ENCODE data around the gene PLAC9.
"Not testable (repeated sequence)": the region's sequence is repeated elsewhere in the genome, so short reads cannot be mapped to it uniquely, and the experiment has no call there.

PLAC9 gene

GRCh38 chr10:80140251-80140650 is 7.7 kb downstream of the PLAC9 start:
- no peak overlapping the region for H3K4me3 ChIP-seq (ENCODE audit: low read length)
- no peak overlapping the region for H3K9ac ChIP-seq (ENCODE audit: low read depth, low read length)
- H3K27me3 ChIP-seq (ENCODE audit: insufficient read depth, low read length), result peaks cover 4% of the 10 kb centered on the region
- H3K9me3 ChIP-seq (ENCODE audit: insufficient read depth, low read depth, low read length), result no peaks in the 10 kb centered on the region
- WGBS, result 92% methylated on average over 7 of the region's 7 CpGs
- H3K27ac ChIP-seq (ENCODE audit: low read depth, low read length), result no peak overlapping the region
- H3K4me1 ChIP-seq (ENCODE audit: insufficient read depth, low read length), result no peaks in the 10 kb centered on the region
- no peaks in the 10 kb centered on the region for H3K36me3 ChIP-seq (ENCODE audit: insufficient read depth, low read length)

DNA sequence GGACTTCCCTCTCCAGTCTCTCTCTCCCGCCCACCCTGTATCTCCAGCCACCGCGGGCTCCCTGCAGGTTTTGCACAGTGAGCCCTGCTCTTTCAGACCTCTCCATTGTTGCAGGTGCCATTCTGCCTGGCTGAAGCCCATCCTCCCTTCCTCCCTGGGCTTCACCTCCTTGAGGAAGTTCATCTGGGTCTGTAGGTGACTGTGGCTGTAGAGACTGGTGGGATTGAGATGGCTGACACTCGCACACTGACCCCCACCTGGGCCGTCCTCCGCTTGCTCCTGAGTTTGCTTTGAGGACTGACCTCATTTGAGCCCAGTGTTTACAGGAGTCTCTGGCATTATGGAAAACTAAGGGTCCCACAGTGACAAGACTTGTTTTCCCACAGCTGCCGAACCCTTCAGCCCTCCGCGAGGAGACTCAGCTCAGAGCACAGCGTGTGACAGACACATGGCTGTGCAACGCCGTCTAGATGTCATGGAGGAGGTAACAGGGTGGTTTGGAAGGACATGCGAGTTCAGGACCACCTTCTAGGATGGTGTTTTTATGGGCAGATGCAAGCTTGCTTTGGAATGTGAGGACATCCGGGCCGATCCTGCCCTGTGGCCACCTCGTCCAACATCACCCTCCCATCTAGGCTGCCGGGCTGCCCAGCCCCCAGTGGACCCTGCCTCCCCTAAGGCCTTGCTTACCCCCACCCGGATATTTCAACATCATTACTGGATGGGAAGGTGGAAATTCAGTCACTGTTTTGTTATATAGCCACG is 9.3 kb downstream of the PLAC9 start:
- H3K27ac ChIP-seq (ENCODE audit: low read depth, low read length), result no peak overlapping the region
- WGBS, result 90% methylated on average over 17 of the region's 19 CpGs
- H3K4me1 ChIP-seq (ENCODE audit: insufficient read depth, low read length), result no peaks in the 10 kb centered on the region
- no peak overlapping the region for H3K4me3 ChIP-seq (ENCODE audit: low read length)
- H3K9ac ChIP-seq (ENCODE audit: low read depth, low read length), result no peak overlapping the region
- no peaks in the 10 kb centered on the region for H3K36me3 ChIP-seq (ENCODE audit: insufficient read depth, low read length)
- H3K9me3 ChIP-seq (ENCODE audit: insufficient read depth, low read depth, low read length), result no peaks in the 10 kb centered on the region
- peaks cover 4% of the 10 kb centered on the region for H3K27me3 ChIP-seq (ENCODE audit: insufficient read depth, low read length)

DNA sequence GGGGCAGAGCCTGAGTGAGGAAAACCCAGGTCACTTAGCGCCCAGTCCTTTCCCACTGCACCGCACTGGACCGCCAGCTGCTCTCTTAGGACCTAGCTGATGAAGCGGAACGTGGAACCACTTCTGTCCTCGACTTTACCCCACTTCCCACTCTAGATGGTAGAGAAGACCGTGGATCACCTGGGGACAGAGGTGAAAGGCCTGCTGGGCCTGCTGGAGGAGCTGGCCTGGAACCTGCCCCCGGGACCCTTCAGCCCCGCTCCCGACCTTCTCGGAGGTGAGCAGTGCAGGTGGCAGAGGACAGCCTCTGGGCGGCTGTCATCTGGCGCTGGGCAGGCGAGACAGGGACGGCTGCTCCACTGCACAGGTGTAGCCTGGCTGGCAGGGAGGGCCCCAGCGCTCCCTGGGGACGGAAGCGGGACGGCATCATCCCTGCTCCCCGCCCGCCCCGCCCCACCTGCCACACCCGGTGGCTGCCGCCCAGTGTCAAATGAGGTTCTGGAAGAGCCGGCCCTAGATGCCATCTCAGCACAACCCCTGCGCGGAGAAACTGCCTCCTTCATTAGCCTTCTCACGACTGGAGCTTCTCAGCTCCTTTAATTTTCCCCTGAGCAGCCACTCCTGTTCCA is 11.7 kb downstream of the PLAC9 start:
- Histone ChIP-seq H3K4me1 (ENCODE audit: insufficient read depth, low read length) (no peaks in the 10 kb centered on the region), H3K4me3 (ENCODE audit: low read length) (no peak overlapping the region; the same call in 1 of the 2 replicates), H3K27me3 (ENCODE audit: insufficient read depth, low read length) (peaks cover 4% of the 10 kb centered on the region), H3K36me3 (ENCODE audit: insufficient read depth, low read length) (no peaks in the 10 kb centered on the region), H3K9ac (ENCODE audit: low read depth, low read length) (no peak overlapping the region), H3K9me3 (ENCODE audit: insufficient read depth, low read depth, low read length) (no peaks in the 10 kb centered on the region), H3K27ac (ENCODE audit: low read depth, low read length) (no peak overlapping the region)
- 63% methylated on average over 28 of the region's 28 CpGs for WGBS

DNA sequence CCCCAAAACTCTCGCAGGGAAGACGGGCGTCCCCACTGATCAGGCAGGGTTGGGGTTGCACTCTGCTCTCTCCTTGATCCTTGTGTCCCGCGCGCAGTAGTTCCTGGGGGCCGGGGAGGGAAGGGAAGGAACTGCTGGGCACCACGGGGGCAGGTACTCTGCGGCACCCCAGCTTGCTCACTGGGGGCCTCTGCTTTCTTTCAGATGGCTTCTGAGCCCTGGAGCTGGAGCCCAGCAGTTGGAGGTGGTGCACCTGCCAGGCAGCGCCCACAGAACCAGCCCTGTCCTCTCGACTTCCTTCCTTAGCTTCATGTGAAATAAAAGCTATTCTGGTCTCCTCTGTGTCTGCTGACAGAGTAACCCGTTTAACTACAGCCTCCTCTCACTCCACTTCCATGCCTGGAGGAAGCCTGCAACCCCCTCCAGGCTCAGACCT is 12.2 kb downstream of the PLAC9 start:
- H3K27me3 ChIP-seq (ENCODE audit: insufficient read depth, low read length), result peaks cover 4% of the 10 kb centered on the region
- H3K9me3 ChIP-seq (ENCODE audit: insufficient read depth, low read depth, low read length), result no peaks in the 10 kb centered on the region
- no peak overlapping the region for H3K9ac ChIP-seq (ENCODE audit: low read depth, low read length)
- H3K4me1 ChIP-seq (ENCODE audit: insufficient read depth, low read length), result no peaks in the 10 kb centered on the region
- 76% methylated on average over 12 of the region's 12 CpGs for WGBS
- H3K4me3 ChIP-seq (ENCODE audit: low read length), result no peak overlapping the region
- no peak overlapping the region for H3K27ac ChIP-seq (ENCODE audit: low read depth, low read length)
- H3K36me3 ChIP-seq (ENCODE audit: insufficient read depth, low read length), result no peaks in the 10 kb centered on the region

GRCh38 chr10:80145406-80146308 is 13.1 kb downstream of the PLAC9 start:
- H3K9ac ChIP-seq (ENCODE audit: low read depth, low read length); H3K4me1 ChIP-seq (ENCODE audit: insufficient read depth, low read length); H3K36me3 ChIP-seq (ENCODE audit: insufficient read depth, low read length); H3K4me3 ChIP-seq (ENCODE audit: low read length); H3K27me3 ChIP-seq (ENCODE audit: insufficient read depth, low read length); H3K27ac ChIP-seq (ENCODE audit: low read depth, low read length); H3K9me3 ChIP-seq (ENCODE audit: insufficient read depth, low read depth, low read length): not testable (repeated sequence)
- WGBS, result 92% methylated on average over 11 of the region's 11 CpGs

DNA sequence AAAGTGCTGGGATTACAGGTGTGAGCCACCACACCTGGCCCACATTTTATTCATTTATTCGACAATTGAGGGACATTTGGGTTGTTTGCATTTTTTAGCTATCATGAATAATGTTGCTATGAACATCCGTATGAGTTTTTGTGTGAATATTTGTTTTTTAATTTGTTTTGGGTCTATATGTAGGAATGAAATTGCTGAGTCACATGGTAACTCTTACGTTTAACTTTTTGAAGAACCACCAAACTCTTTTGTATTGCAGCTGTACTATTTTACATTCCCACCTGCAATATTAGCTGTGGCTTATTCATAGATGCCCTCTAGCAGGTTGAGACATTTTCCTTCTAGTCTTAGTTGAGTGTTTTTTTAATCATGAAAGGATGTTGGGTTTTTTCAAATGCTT is 14.4 kb downstream of the PLAC9 start:
- Histone ChIP-seq H3K9me3 (ENCODE audit: insufficient read depth, low read depth, low read length) (no peaks in the 10 kb centered on the region), H3K36me3 (ENCODE audit: insufficient read depth, low read length) (no peaks in the 10 kb centered on the region), H3K9ac (ENCODE audit: low read depth, low read length) (no peak overlapping the region), H3K4me1 (ENCODE audit: insufficient read depth, low read length) (no peaks in the 10 kb centered on the region), H3K4me3 (ENCODE audit: low read length) (no peak overlapping the region), H3K27ac (ENCODE audit: low read depth, low read length) (no peak overlapping the region), H3K27me3 (ENCODE audit: insufficient read depth, low read length) (peaks cover 4% of the 10 kb centered on the region)
- WGBS, result 88% methylated on average over 3 of the region's 3 CpGs

DNA sequence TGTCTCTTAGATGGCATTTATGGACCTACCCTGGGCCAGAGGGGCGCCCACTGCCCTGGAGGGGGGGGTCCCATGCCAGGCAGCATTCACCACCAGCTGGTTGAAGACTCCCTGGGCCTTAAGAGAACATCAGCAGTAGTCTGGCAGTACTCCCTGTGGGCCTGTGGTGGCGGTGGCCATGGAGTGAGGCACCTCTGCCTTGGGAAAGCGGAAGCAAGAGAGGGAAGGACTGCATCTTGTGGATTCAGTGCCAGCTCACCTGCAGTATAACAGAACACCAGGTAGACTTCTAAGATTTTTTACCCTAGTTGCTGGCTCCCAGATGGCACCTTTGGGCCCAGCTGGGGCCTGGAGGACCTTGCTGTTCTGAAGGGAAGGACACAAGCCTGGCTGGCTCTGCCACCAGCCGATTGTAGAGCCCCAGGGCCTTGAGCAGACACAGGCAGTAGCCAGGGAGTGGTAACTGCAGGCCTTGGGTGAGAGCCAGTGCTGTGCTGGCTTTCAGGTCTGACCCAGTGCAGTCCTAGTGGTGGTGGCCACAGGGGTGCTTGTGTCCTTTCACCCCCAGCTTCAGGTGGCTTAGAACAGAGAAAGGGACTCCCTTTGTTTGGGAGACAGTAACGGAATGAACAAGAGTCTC is 15.8 kb downstream of the PLAC9 start:
- Histone ChIP-seq H3K4me3 (ENCODE audit: low read length) (no peak overlapping the region), H3K9ac (ENCODE audit: low read depth, low read length) (no peak overlapping the region), H3K27ac (ENCODE audit: low read depth, low read length) (no peak overlapping the region), H3K27me3 (ENCODE audit: insufficient read depth, low read length) (peaks cover 4% of the 10 kb centered on the region), H3K9me3 (ENCODE audit: insufficient read depth, low read depth, low read length) (no peaks in the 10 kb centered on the region), H3K4me1 (ENCODE audit: insufficient read depth, low read length) (no peaks in the 10 kb centered on the region), H3K36me3 (ENCODE audit: insufficient read depth, low read length) (0 out of 2 replicates have a peak, but pooled peaks cover under 1% of the 10 kb centered on the region)
- 72% methylated on average over 5 of the region's 5 CpGs for WGBS

GRCh38 chr10:80149123-80149522 is 16.6 kb downstream of the PLAC9 start:
- Histone ChIP-seq H3K4me3 (ENCODE audit: low read length) (no peak overlapping the region), H3K9ac (ENCODE audit: low read depth, low read length) (no peak overlapping the region), H3K9me3 (ENCODE audit: insufficient read depth, low read depth, low read length) (no peaks in the 10 kb centered on the region), H3K27me3 (ENCODE audit: insufficient read depth, low read length) (peaks cover under 1% of the 10 kb centered on the region), H3K36me3 (ENCODE audit: insufficient read depth, low read length) (peaks cover 6% of the 10 kb centered on the region; the same call in 1 of the 2 replicates), H3K27ac (ENCODE audit: low read depth, low read length) (no peak overlapping the region), H3K4me1 (ENCODE audit: insufficient read depth, low read length) (no peaks in the 10 kb centered on the region)
- WGBS, result 92% methylated on average over 2 of the region's 2 CpGs

DNA sequence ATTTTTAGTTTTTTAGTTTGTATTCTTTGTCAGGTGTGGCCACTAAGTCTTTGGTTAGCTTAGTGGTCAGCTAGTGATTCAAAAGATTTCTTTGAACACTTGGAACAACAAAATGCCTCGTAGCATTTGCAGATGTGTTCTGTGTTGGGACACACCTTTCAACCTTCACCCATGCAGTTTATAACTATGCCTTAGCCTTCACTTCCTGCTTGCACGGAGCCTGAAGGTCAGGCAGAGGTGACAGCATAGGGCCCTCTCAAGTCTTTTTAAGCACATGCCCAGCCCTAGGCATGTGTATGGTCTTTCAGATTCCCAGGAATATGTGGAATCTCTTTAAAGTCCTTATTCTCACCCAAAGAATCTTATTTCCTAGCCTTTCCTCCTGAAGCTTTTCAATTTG is 17.6 kb downstream of the PLAC9 start:
- H3K9ac ChIP-seq (ENCODE audit: low read depth, low read length), result no peak overlapping the region
- WGBS, result 50% methylated on average over 2 of the region's 2 CpGs
- H3K27ac ChIP-seq (ENCODE audit: low read depth, low read length), result no peak overlapping the region
- no peaks in the 10 kb centered on the region for H3K27me3 ChIP-seq (ENCODE audit: insufficient read depth, low read length)
- H3K4me1 ChIP-seq (ENCODE audit: insufficient read depth, low read length), result no peaks in the 10 kb centered on the region
- no peak overlapping the region for H3K4me3 ChIP-seq (ENCODE audit: low read length)
- peaks cover 15% of the 10 kb centered on the region for H3K36me3 ChIP-seq (ENCODE audit: insufficient read depth, low read length)
- no peaks in the 10 kb centered on the region for H3K9me3 ChIP-seq (ENCODE audit: insufficient read depth, low read depth, low read length)

- WGBS, result 95% methylated on average over 6 of the region's 6 CpGs
- H3K9me3 ChIP-seq (ENCODE audit: insufficient read depth, low read depth, low read length), result no peaks in the 10 kb centered on the region
- no peak overlapping the region for H3K9ac ChIP-seq (ENCODE audit: low read depth, low read length)
- H3K27me3 ChIP-seq (ENCODE audit: insufficient read depth, low read length), result no peaks in the 10 kb centered on the region
- H3K4me1 ChIP-seq (ENCODE audit: insufficient read depth, low read length), result no peaks in the 10 kb centered on the region
- H3K27ac ChIP-seq (ENCODE audit: low read depth, low read length), result no peak overlapping the region
- H3K4me3 ChIP-seq (ENCODE audit: low read length), result no peak overlapping the region
- peaks cover 32% of the 10 kb centered on the region for H3K36me3 ChIP-seq (ENCODE audit: insufficient read depth, low read length)
Observed at GRCh38 chr10:80152820-80153219, 20.3 kb downstream of the PLAC9 start.
